Endothelial cell of umbilical vein (primary cell): Measurements from ENCODE around the gene PAX8. TPM values are rescaled to one million over a fixed set of nuclear protein-coding genes. Genes with fewer than 3 reads are reported as not detected.

Experiments used
- BruUV-seq: library from RNA; stranded (reverse); fragments of 400-500 nt; replicated peaks from 2 replicates; lab custom pipeline; 2021; lab: Mats Ljungman, UMichigan
- CTCF ChIA-PET: fragments of 300-600, 350-600 bp; sonication (Branson Sonifier 250); formaldehyde crosslinking; loops from one replicate; lab custom pipeline; 2021; ENCODE audit warnings: antibody characterized with exemption, inconsistent platforms; lab: Charles Lee
- POLR2A ChIA-PET: fragments of 300-600, 350-600 bp; sonication (Branson Sonifier 250); formaldehyde crosslinking; loops from one replicate; lab custom pipeline; 2021; ENCODE audit warnings: antibody characterized with exemption, inconsistent platforms; lab: Charles Lee
- DNase-seq: peaks from one replicate; pipeline ENCODE4 v3.0.0-alpha.2; 2011; ENCODE audit warnings: low read depth, low spot score
- FAIRE-seq: peaks from 2 replicates; lab custom pipeline; 2011; peaks lifted over from hg19 to GRCh38; lab: Jason Lieb, UNC
- H2AFZ ChIP-seq: 2 replicates; pipeline ENCODE4 v1.6.0; 2012; ENCODE audit warnings: low read depth, low read length, control low read depth, inconsistent platforms
- H3K27ac ChIP-seq: 2 replicates; pipeline ENCODE4 v1.5.1; 2011; ENCODE audit warnings: low read depth, mild to moderate bottlenecking, control low read depth, low read length, moderate library complexity; ENCODE audit not compliant: insufficient read depth
- H3K27me3 ChIP-seq, 2 experiments: 2 replicates each; pipeline versions ENCODE4 v1.6.0 to v1.6.1; 2011; ENCODE audit warnings: low read length in 2 of 2, mixed read lengths in 1 of 2; ENCODE audit not compliant: control insufficient read depth in 2 of 2, insufficient read depth in 2 of 2
- H3K36me3 ChIP-seq, 2 experiments: 2 replicates in 1 of 2; 3 replicates in 1 of 2; pipeline ENCODE4 v1.5.1; 2011; ENCODE audit warnings: low read length in 2 of 2, mild to moderate bottlenecking in 1 of 2, moderate library complexity in 1 of 2; ENCODE audit not compliant: control insufficient read depth in 2 of 2, insufficient read depth in 2 of 2; ENCODE audit errors: extremely low read depth in 1 of 2
- H3K4me1 ChIP-seq: 3 replicates; pipeline ENCODE4 v1.5.1; 2011; ENCODE audit warnings: mild to moderate bottlenecking, low read length; ENCODE audit not compliant: control insufficient read depth, insufficient read depth; ENCODE audit errors: extremely low read depth
- H3K4me2 ChIP-seq: 2 replicates; pipeline ENCODE4 v1.6.1; 2011; ENCODE audit warnings: low read length, control low read depth, mixed read lengths; ENCODE audit not compliant: insufficient read depth
- H3K4me3 ChIP-seq, 3 experiments: fragments of 200-600 bp in 1 of 3; sonication (generic), shearing (Covaris generic) in 1 of 3; replicated peaks in 1 of 3; 2 replicates each; pipeline ENCODE4 v1.5.1; 2011 to 2016; ENCODE audit warnings: control low read depth in 3 of 3, low read length in 3 of 3, mild to moderate bottlenecking in 2 of 3, inconsistent platforms in 1 of 3, low read depth in 1 of 3, moderate library complexity in 1 of 3; ENCODE audit not compliant: insufficient read depth in 1 of 3
- H3K79me2 ChIP-seq: 2 replicates; pipeline ENCODE4 v1.6.0; 2012; ENCODE audit warnings: low read length, inconsistent platforms; ENCODE audit not compliant: control insufficient read depth, insufficient read depth
- H3K9ac ChIP-seq: replicated peaks from 2 replicates; pipeline ENCODE3; 2011; ENCODE audit warnings: low read length, control low read depth; ENCODE audit not compliant: insufficient read depth; ENCODE audit errors: extremely low read depth
- H3K9me1 ChIP-seq: replicated peaks from 3 replicates; pipeline ENCODE4 v1.6.0; 2011; ENCODE audit warnings: mild to moderate bottlenecking, low read length; ENCODE audit not compliant: control insufficient read depth, insufficient read depth; ENCODE audit errors: extremely low read depth
- H3K9me3 ChIP-seq: replicated peaks from 2 replicates; pipeline ENCODE4 v1.5.1; 2012; ENCODE audit warnings: low read length, inconsistent platforms; ENCODE audit not compliant: control insufficient read depth, insufficient read depth
- H4K20me1 ChIP-seq: replicated peaks from 2 replicates; pipeline ENCODE3; 2011; ENCODE audit warnings: mild to moderate bottlenecking, low read length; ENCODE audit not compliant: control insufficient read depth, insufficient read depth; ENCODE audit errors: extremely low read depth
- EZH2 ChIP-seq: IDR thresholded peaks from 2 replicates; pipeline ENCODE4 v1.6.1; 2012; ENCODE audit warnings: borderline replicate concordance, low read depth, mild to moderate bottlenecking, moderate library complexity, low read length, inconsistent platforms; ENCODE audit not compliant: severe bottlenecking
- FOS ChIP-seq: IDR thresholded peaks from 2 replicates; pipeline ENCODE4 v1.6.1; 2011; ENCODE audit warnings: mild to moderate bottlenecking, low read length, moderate library complexity, borderline replicate concordance; ENCODE audit not compliant: insufficient read depth
- GATA2 ChIP-seq: IDR thresholded peaks from 2 replicates; pipeline ENCODE4 v1.7.0; 2011; ENCODE audit warnings: low read depth, mild to moderate bottlenecking, moderate library complexity, mixed read lengths, low read length; ENCODE audit not compliant: insufficient read length, insufficient read depth
- JUN ChIP-seq: IDR thresholded peaks from 2 replicates; pipeline ENCODE4 v1.6.1; 2011; ENCODE audit warnings: borderline replicate concordance, low read depth; ENCODE audit not compliant: insufficient read length, insufficient read depth
- MAX ChIP-seq: IDR thresholded peaks from 2 replicates; pipeline ENCODE4 v1.6.1; 2011; ENCODE audit not compliant: insufficient read depth, insufficient read length
- MYC ChIP-seq: IDR thresholded peaks from one replicate; pipeline ENCODE4 v1.6.1; 2011; ENCODE audit warnings: mild to moderate bottlenecking, low read depth, low read length
- POLR2A ChIP-seq: IDR thresholded peaks from 2 replicates; pipeline ENCODE4 v1.6.1; 2012; ENCODE audit warnings: low read depth, mild to moderate bottlenecking, control low read depth, low read length
- POLR2AphosphoS5 ChIP-seq: IDR thresholded peaks from 2 replicates; pipeline ENCODE4 v1.6.1; 2012; ENCODE audit warnings: low read depth, mild to moderate bottlenecking, control low read depth, low read length, moderate library complexity; ENCODE audit not compliant: insufficient read depth
- dilution Hi-C: fragments of 300-500 bp; cut with MboI; formaldehyde crosslinking; loops from one replicate; pipeline ENCODE4 v1.15.0; 2019; ENCODE audit warnings: low sequenced_read_pairs; ENCODE audit not compliant: extremely low pct_ligation_motif_present
- intact Hi-C: fragments of 100-400 bp; cut with micrococcal nuclease; formaldehyde crosslinking; loops from one replicate; pipeline ENCODE4 v1.10.0; 2022
- polyA plus RNA-seq, 4 experiments: library from polyadenylated mRNA; depleted of rRNA in 3 of 4; stranded (reverse) in 3 of 4; unstranded in 1 of 4; fragments of >200 nt; gene quantifications; 2 replicates each; pipeline versions ENCODE4 v1.2.1 to v1.2.3, GENCODE V29; 2011 to 2012; ENCODE audit warnings: missing spikeins in 1 of 4
- total RNA-seq: library from RNA; stranded (reverse); gene quantifications from 2 replicates; pipeline ENCODE4 v1.2.3, GENCODE V29; 2021
- TF ChIP-seq, protein P1 (sequence below), 2 donors: IDR thresholded peaks; 1 replicate in 1 of 2; 2 replicates in 1 of 2; pipeline ENCODE4 v1.5.1; 2011; ENCODE audit warnings: low read length in 2 of 2, mild to moderate bottlenecking in 2 of 2, moderate library complexity in 2 of 2, control low read depth in 1 of 2, inconsistent platforms in 1 of 2, low read depth in 1 of 2; ENCODE audit not compliant: insufficient read depth in 1 of 2; ENCODE audit errors: extremely low read depth in 1 of 2

Gene PAX8
- total and polyA plus RNA-seq, 2 donors (not counting 3 experiments of a cell fraction or from before 2014, with no cell fraction given), result 0.22 to 0.62 TPM

GRCh38 chr2:113166187-113166645 lies 112.5 kb downstream of the PAX8 start:
- no TSS peak for BruUV-seq
- intact Hi-C loops (no loop called here), dilution Hi-C loops (no loop called here)
- TF ChIP-seq MYC (no peak), EZH2 (no peak), POLR2A (no peak), FOS (no peak), MAX (no peak), POLR2AphosphoS5 (no peak), JUN (no peak), GATA2 (no peak)
- TF ChIP-seq, protein P1, sequence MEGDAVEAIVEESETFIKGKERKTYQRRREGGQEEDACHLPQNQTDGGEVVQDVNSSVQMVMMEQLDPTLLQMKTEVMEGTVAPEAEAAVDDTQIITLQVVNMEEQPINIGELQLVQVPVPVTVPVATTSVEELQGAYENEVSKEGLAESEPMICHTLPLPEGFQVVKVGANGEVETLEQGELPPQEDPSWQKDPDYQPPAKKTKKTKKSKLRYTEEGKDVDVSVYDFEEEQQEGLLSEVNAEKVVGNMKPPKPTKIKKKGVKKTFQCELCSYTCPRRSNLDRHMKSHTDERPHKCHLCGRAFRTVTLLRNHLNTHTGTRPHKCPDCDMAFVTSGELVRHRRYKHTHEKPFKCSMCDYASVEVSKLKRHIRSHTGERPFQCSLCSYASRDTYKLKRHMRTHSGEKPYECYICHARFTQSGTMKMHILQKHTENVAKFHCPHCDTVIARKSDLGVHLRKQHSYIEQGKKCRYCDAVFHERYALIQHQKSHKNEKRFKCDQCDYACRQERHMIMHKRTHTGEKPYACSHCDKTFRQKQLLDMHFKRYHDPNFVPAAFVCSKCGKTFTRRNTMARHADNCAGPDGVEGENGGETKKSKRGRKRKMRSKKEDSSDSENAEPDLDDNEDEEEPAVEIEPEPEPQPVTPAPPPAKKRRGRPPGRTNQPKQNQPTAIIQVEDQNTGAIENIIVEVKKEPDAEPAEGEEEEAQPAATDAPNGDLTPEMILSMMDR (IDR thresholded peaks at IDR 0.05; ENCODE audit: extremely low read depth in 1 of 2, insufficient read depth in 1 of 2, low read depth in 1 of 2, low read length in 2 of 2), result no peak
- no peaks in the 10 kb centered on the region for H3K9me3 ChIP-seq
- CTCF ChIA-PET, result interaction anchor here (2.0 to 5.3 kb wide), 2 partner anchors 28 to 33 kb away, joined by 9 to 48 read pairs; no protein-coding TSS in a partner anchor
- no peak overlapping the region for H3K27ac ChIP-seq
- FAIRE-seq (no peak), DNase-seq (no peak)
- H4K20me1 ChIP-seq, result no peaks in the 10 kb centered on the region
- no peaks in the 10 kb centered on the region for H3K79me2 ChIP-seq
- H2AFZ ChIP-seq, result no peak overlapping the region
- H3K9me1 ChIP-seq, result no peaks in the 10 kb centered on the region
- H3K27me3 ChIP-seq, result peaks cover 0 to 23% of the 10 kb centered on the region in 2 experiments
- no peak overlapping the region for H3K4me3 ChIP-seq
- POLR2A ChIA-PET, result no interaction called here
- no peaks in the 10 kb centered on the region for H3K36me3 ChIP-seq
- no peak overlapping the region for H3K4me2 ChIP-seq
- H3K9ac ChIP-seq, result no peak overlapping the region
- H3K4me1 ChIP-seq, result peaks cover 4% of the 10 kb centered on the region

Other genes with a start within 250 kb of the PAX8 start
- gene IL36B, start 226.1 kb downstream of the PAX8 start, total RNA-seq, result not detected in 2 replicates
- not detected in 2 replicates for gene IL36B, start 226.1 kb downstream of the PAX8 start, polyA plus RNA-seq
- gene IL36RN, start 219.7 kb downstream of the PAX8 start, total RNA-seq, result not detected in 2 replicates
- gene IL36RN, start 219.7 kb downstream of the PAX8 start, polyA plus RNA-seq, result not detected in 2 replicates
- gene IL1F10, start 211.0 kb downstream of the PAX8 start, total RNA-seq, result not detected in 2 replicates
- not detected in 2 replicates for gene IL1F10, start 211.0 kb downstream of the PAX8 start, polyA plus RNA-seq
- gene IL1RN, start 151.3 kb downstream of the PAX8 start, total RNA-seq, result not detected in 2 replicates
- not detected in 2 replicates for gene IL1RN, start 151.3 kb downstream of the PAX8 start, polyA plus RNA-seq
- gene PSD4, start 105.0 kb downstream of the PAX8 start, total RNA-seq, result 0.09 and 0.24 TPM in 2 replicates
- gene PSD4, start 105.0 kb downstream of the PAX8 start, polyA plus RNA-seq, result 0.01 TPM in 1 of 2 replicates, not detected in the other
- gene ZNG1B, start 158.8 kb upstream of the PAX8 start, total RNA-seq, result 30.5 and 31.3 TPM in 2 replicates
- 8.0 and 12.6 TPM in 2 replicates for gene ZNG1B, start 158.8 kb upstream of the PAX8 start, polyA plus RNA-seq
- gene FOXD4L1, start 219.7 kb upstream of the PAX8 start, total RNA-seq, result 0.18 TPM in 1 of 2 replicates, not detected in the other
- 0.04 and 0.06 TPM in 2 replicates for gene FOXD4L1, start 219.7 kb upstream of the PAX8 start, polyA plus RNA-seq